ENCODE measurements around the gene SMCO3.
A peak's percentile ranks its signal among the peaks of the same experiment; 100 is the strongest.
"Not testable (repeated sequence)": the region's sequence is repeated elsewhere in the genome, so short reads cannot be mapped to it uniquely, and the experiment has no call there.

SMCO3 gene

DNA sequence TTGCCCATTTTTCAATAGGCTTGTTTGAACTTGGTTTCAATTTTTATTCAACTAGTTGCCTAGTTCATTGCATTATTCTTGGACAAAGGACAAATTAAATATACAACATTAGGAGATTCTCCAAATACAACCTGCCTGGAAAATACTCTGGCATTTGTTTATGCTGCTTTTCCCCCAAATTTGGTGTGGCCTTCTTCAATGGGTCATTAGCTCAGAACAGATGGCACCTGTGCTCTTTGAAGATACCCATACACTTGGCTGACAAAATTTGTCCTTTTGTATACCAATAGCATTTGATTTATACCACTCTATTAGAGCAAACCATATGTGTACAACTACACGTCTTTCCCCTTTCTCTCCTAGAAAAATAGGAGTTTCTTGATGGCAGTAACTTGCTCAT is 46.4 kb downstream of the SMCO3 start:
- CTCF ChIA-PET: no interaction called here
- no peak for DNase-seq (ENCODE audit: extremely low spot score)
- TF ChIP-seq, protein P1, sequence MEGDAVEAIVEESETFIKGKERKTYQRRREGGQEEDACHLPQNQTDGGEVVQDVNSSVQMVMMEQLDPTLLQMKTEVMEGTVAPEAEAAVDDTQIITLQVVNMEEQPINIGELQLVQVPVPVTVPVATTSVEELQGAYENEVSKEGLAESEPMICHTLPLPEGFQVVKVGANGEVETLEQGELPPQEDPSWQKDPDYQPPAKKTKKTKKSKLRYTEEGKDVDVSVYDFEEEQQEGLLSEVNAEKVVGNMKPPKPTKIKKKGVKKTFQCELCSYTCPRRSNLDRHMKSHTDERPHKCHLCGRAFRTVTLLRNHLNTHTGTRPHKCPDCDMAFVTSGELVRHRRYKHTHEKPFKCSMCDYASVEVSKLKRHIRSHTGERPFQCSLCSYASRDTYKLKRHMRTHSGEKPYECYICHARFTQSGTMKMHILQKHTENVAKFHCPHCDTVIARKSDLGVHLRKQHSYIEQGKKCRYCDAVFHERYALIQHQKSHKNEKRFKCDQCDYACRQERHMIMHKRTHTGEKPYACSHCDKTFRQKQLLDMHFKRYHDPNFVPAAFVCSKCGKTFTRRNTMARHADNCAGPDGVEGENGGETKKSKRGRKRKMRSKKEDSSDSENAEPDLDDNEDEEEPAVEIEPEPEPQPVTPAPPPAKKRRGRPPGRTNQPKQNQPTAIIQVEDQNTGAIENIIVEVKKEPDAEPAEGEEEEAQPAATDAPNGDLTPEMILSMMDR (IDR thresholded peaks at IDR 0.05; ENCODE audit: control extremely low read depth, extremely low read depth, low read depth, missing control alignments): no peak
- POLR2A ChIA-PET: no interaction called here

DNA sequence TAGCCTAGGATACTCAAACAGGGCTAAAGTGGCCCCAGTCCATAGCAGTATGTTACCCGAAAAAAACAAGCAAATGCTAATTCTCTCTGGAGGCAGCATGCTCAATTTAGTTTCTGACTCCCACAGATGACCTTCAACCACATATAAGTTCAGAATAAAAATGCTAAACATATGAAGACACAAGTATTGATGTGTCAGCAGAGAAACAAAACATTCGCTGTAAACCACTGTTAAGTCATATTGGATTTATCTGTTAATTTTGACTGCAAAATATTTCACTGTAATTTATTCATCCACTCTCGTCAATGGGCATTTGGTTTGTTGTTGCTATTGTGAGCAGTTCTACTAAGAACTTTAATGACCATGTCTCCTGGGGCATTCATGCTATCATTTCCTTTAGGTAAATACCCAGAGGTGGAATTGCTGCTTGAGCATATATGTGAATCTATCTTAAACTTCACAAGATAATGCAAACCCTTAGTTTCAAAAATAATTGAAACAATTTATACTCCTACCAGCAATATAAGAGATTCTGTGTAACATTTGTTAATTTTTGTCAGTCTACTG is 47.2 kb downstream of the SMCO3 start:
- TF ChIP-seq, protein P1 (IDR thresholded peaks at IDR 0.05; ENCODE audit: control extremely low read depth, extremely low read depth, low read depth, missing control alignments): no peak
- CTCF ChIA-PET: no interaction called here
- POLR2A ChIA-PET: no interaction called here
- no peak for DNase-seq (ENCODE audit: extremely low spot score)

DNA sequence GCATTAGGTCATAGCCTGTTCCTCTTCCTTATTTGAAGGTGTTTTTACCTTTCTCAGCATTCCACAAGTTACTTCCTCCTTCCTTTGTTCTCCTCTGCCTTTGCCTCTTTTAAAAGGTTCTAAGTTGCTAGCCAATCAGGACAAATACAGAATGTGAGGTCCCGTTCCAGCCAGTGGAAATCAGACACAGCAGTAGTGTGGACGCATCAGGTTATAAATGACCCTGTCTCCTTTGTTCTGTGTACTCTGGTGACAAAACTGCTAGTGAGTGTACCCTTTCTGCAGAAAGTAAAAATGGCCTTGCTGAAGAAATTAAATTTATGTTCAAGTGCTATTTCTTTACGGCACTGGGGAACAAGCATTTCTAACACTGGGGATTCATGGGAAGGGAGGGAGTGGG is 48.0 kb downstream of the SMCO3 start:
- CTCF ChIA-PET; DNase-seq (ENCODE audit: extremely low spot score); POLR2A ChIA-PET: not testable (repeated sequence)

DNA sequence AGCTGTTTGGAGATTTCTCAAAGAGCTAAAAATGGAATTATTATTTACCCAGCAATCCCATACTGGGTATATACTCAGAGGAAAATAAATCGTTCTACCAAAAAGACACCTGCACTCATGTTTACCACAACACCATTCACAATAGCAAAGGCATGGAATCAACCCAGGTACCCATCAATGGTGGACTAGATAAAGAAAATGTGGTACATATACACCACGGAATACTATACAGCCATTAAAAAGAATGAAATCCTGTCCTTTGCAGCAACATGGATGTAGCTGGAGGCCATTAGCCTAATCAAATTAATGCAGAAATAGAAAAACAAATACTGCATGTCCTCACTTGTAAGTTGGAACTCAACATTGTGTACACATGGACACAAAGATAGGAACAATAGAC is 48.6 kb downstream of the SMCO3 start:
- ChIA-PET CTCF (no interaction called here), POLR2A (no interaction called here)
- TF ChIP-seq, protein P1 (IDR thresholded peaks at IDR 0.05; ENCODE audit: control extremely low read depth, extremely low read depth, low read depth, missing control alignments): no peak
- no peak for DNase-seq (ENCODE audit: extremely low spot score)

DNA sequence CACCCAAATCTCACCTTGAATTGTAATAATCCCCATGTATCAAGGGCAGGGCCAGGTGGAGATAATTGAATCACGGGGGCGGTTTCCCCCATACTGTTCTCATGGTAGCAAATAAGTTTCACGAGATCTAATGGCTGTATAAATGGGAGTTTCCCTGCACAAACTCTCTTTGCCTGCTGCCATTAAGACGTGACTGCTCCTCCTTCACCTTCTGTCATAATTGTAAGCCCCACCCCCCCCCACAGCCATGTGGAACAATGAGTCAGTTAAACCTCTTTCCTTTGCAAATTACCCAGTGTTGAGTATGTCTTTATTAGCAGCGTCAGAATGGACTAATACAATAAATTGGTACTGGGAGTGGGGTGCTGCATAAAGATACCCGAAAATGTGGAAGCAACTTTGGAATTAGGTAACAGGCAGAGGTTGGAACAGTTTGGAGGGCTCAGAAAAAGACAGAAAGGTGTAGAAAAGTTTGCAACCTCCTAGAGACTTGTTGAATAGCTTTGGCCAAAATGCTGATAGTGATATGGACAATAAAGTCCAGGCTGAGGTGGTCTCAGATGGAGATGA is 54.2 kb downstream of the SMCO3 start:
- DNase-seq (ENCODE audit: extremely low spot score); POLR2A ChIA-PET; CTCF ChIA-PET: not testable (repeated sequence)

DNA sequence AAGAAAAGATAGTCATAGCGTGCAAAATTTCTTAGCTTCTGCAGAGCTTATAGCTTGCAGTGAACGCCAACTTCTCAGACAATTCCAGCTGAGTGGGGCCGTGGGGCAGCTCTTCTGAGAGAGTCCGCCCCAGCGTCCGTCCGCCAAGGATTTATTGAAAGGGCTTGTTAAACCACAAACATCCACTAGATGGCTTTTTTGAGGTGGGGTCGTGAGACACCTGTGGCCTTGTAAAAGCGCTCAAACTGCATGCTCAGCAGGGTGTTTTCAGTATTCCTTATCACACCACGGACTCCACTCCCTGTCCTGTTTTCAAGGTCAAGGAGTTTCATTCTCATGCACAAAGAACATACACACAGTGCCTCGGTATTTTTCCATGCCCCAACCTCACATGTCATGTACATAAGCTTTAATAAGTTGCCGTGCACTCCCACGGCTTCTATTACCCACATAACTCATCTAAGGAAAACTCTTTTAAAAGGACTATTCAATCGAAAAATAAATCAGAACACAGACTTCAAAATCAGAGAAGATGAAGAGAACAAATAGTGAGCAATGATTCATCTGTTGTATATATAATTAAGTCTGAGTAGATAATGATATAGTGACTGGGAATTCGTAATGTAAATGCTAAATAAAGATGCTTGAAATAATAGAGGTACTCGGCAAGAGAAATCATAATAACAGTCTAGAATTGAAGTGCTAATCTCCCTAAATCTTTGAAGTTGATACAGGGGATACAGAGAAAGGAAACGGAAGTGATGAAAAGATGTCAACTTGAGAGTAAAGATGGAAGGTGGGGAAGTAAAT is 57.4 kb downstream of the SMCO3 start:
- ChIA-PET POLR2A (no interaction called here), CTCF (interaction anchor here (0.8 to 1.2 kb wide), 4 partner anchors 10 to 465 kb away, joined by 3 to 4 read pairs (median 3); partner anchors contain the start of gene RERG)
- DNase-seq (ENCODE audit: extremely low spot score): no peak
- TF ChIP-seq, protein P1 (IDR thresholded peaks at IDR 0.05; ENCODE audit: control extremely low read depth, extremely low read depth, low read depth, missing control alignments): peak; percentile 11
